ENCODE data around the gene CLDN6.

DNA sequence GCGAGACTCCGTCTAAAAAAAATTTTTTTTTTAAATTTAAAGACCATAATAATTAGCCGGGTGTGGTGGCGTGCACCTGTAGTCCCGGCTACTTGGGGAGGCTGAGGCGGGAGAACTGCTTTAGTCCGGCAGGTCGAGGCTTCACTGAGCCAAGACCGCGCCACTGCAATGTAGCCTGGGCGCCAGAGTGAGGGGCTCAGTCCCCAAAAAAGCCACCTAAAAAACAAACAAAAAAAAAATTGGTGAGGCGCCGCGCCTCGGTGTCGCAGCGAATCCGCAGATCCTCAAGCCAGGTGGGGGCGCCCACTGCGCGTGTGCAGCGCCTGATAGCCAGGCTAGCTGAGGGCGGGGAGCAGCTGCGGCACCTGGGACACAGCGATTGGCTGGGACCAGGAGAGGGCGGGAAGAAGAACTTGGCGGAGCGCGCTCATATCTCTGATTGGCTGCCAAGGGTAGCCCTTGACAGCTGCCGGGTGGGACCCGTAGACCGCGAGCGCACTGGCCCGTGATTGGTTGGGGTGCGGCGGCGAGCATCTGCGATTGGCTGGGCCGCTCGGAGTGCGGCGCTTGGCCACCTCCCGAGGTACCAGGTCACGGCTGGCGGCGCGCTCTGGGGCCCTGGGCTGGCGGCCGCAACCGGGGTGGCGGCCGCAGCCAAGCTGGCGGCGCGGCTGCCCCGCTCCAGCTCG, 14.3 kb downstream of the CLDN6 start:
- TF ChIP-seq, protein P1, sequence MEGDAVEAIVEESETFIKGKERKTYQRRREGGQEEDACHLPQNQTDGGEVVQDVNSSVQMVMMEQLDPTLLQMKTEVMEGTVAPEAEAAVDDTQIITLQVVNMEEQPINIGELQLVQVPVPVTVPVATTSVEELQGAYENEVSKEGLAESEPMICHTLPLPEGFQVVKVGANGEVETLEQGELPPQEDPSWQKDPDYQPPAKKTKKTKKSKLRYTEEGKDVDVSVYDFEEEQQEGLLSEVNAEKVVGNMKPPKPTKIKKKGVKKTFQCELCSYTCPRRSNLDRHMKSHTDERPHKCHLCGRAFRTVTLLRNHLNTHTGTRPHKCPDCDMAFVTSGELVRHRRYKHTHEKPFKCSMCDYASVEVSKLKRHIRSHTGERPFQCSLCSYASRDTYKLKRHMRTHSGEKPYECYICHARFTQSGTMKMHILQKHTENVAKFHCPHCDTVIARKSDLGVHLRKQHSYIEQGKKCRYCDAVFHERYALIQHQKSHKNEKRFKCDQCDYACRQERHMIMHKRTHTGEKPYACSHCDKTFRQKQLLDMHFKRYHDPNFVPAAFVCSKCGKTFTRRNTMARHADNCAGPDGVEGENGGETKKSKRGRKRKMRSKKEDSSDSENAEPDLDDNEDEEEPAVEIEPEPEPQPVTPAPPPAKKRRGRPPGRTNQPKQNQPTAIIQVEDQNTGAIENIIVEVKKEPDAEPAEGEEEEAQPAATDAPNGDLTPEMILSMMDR (conservative IDR thresholded peaks at IDR 0.05 in 1 of 2, IDR thresholded peaks at IDR 0.05 in 1 of 2; ENCODE audit: low read depth in 1 of 2, low read length in 2 of 2): peak in 1 of 2 donors; percentile 32
- TF ChIP-seq EZH2 (IDR thresholded peaks at IDR 0.05; ENCODE audit: low read length, missing control alignments): no peak
